ENCODE results near the gene EEFSEC. TPM values are rescaled to one million over a fixed set of nuclear protein-coding genes. Genes with fewer than 3 reads are reported as not detected.
A peak's percentile ranks its signal among the peaks of the same experiment; 100 is the strongest.

Gene EEFSEC
- total RNA-seq, 1 donor from 2014 or later, result 11.3 TPM

GRCh38 chr3:128185630-128186447 is 32.6 kb downstream of the EEFSEC start:
- no peak for DNase-seq

GRCh38 chr3:128187495-128187894 is 34.2 kb downstream of the EEFSEC start:
- no peak for DNase-seq

GRCh38 chr3:128188326-128188725 is 35.0 kb downstream of the EEFSEC start:
- no peak for DNase-seq

- DNase-seq, result no peak
These were observed 35.7 kb downstream of the EEFSEC start for GRCh38 chr3:128188956-128189355.

- no peak for DNase-seq
These were observed 37.2 kb downstream of the EEFSEC start for GRCh38 chr3:128190501-128190900.

- no peak for DNase-seq
These were observed 38.9 kb downstream of the EEFSEC start for GRCh38 chr3:128192131-128192530.

- DNase-seq, result no peak
These were observed 39.9 kb downstream of the EEFSEC start for GRCh38 chr3:128193168-128193567.

GRCh38 chr3:128194843-128195242 is 41.6 kb downstream of the EEFSEC start:
- peak; percentile 21 for DNase-seq

- no peak for DNase-seq
These were observed 42.1 kb downstream of the EEFSEC start for GRCh38 chr3:128195369-128195768.

- DNase-seq, result no peak
These were observed 42.5 kb downstream of the EEFSEC start for GRCh38 chr3:128195802-128196201.

- no peak for DNase-seq
These were observed 43.4 kb downstream of the EEFSEC start for GRCh38 chr3:128196647-128197046.

GRCh38 chr3:128197855-128198254 is 44.6 kb downstream of the EEFSEC start:
- no peak for DNase-seq

GRCh38 chr3:128198313-128198712 is 45.0 kb downstream of the EEFSEC start:
- DNase-seq, result no peak

- DNase-seq, result no peak
These were observed 45.8 kb downstream of the EEFSEC start for GRCh38 chr3:128199110-128199509.

GRCh38 chr3:128201158-128201755 is 48.0 kb downstream of the EEFSEC start:
- no peak for DNase-seq

GRCh38 chr3:128203169-128203568 is 49.9 kb downstream of the EEFSEC start:
- DNase-seq, result no peak

GRCh38 chr3:128205558-128206145 is 52.4 kb downstream of the EEFSEC start:
- no peak for DNase-seq

- no peak for DNase-seq
These were observed 54.7 kb downstream of the EEFSEC start for GRCh38 chr3:128207951-128208350.

- peak; percentile 33 for DNase-seq
These were observed 57.4 kb downstream of the EEFSEC start for GRCh38 chr3:128210711-128211110.

GRCh38 chr3:128214056-128214455 is 60.8 kb downstream of the EEFSEC start:
- DNase-seq, result no peak

- no peak for DNase-seq
These were observed 62.0 kb downstream of the EEFSEC start for GRCh38 chr3:128215290-128215689.

- no peak for DNase-seq
These were observed 62.7 kb downstream of the EEFSEC start for GRCh38 chr3:128215800-128216495.

Measured in tongue (tissue), 2 donors.